Measurements from ENCODE around the gene SLC30A4. TPM values are rescaled to one million over a fixed set of nuclear protein-coding genes. Genes with fewer than 3 reads are reported as not detected.

Gene SLC30A4
- total and polyA plus RNA-seq, 2 of the 4 experiments (the other 2 are of a cell fraction), result 2.1 to 5.6 TPM

- no peak overlapping the region for H3K9ac ChIP-seq (ENCODE audit: low read depth, low read length)
- H3K14ac ChIP-seq (replicated peaks; ENCODE audit: low read depth, low read length), result no peak overlapping the region
- no peak overlapping the region for H2AK5ac ChIP-seq (ENCODE audit: low read depth, low read length)
- H2BK120ac ChIP-seq (ENCODE audit: low read depth, low read length), result no peak overlapping the region
- H2AK9ac ChIP-seq (replicated peaks; ENCODE audit: low read depth, low read length, poor library complexity), result no peak overlapping the region
- intact Hi-C loops (cut with micrococcal nuclease), result no loop called here
- no peak overlapping the region for H3K27ac ChIP-seq (ENCODE audit: insufficient read depth, low read length)
- H3K36me3 ChIP-seq (ENCODE audit: control insufficient read depth, insufficient read depth, low read length), result no peaks in the 10 kb centered on the region
- no peaks in the 10 kb centered on the region for H3K9me1 ChIP-seq (ENCODE audit: insufficient read depth, low read length)
- H4K5ac ChIP-seq (ENCODE audit: low read depth, low read length), result no peak overlapping the region
- DNase-seq (no peak), ATAC-seq (ENCODE audit: low read depth) (no peak)
- H3K23ac ChIP-seq (ENCODE audit: low read depth, low read length), result no peak overlapping the region
- H3K4me2 ChIP-seq (ENCODE audit: low read depth, low read length), result no peak overlapping the region
- no TSS peak for BruUV-seq (replicated peaks)
- no peak overlapping the region for H3K4ac ChIP-seq (ENCODE audit: low read depth, low read length)
- H4K8ac ChIP-seq (ENCODE audit: low read depth in 2 of 2, low read length in 2 of 2), result no peak overlapping the region
- dilution Hi-C loops (cut with HindIII; ENCODE audit: low sequenced_read_pairs, unreplicated experiment), result no loop called here
- no peak for TF ChIP-seq CEBPB (IDR thresholded peaks at IDR 0.05; ENCODE audit: low read depth, low read length)
- TF ChIP-seq CHD1 (IDR thresholded peaks at IDR 0.05; ENCODE audit: low read depth, low read length), result no peak
- no peak overlapping the region for H3K56ac ChIP-seq (ENCODE audit: extremely low read depth, insufficient read depth, low read length)
- no peak overlapping the region for H3K4me3 ChIP-seq (ENCODE audit: insufficient read depth, low read depth, low read length)
- no peaks in the 10 kb centered on the region for H3K9me3 ChIP-seq (ENCODE audit: control insufficient read depth, insufficient read depth, low read length)
- H3K18ac ChIP-seq (ENCODE audit: low read depth, low read length), result no peak overlapping the region
- H3K79me1 ChIP-seq (ENCODE audit: low read depth in 1 of 2, low read length in 2 of 2), result no peaks in the 10 kb centered on the region
- ChIA-PET CTCF (no interaction called here), POLR2A (ENCODE audit: unreplicated experiment) (no interaction called here)
- H4K20me1 ChIP-seq (ENCODE audit: insufficient read depth, low read length), result no peaks in the 10 kb centered on the region
- H2BK5ac ChIP-seq (ENCODE audit: low read depth, low read length, poor library complexity, severe bottlenecking), result no peak overlapping the region
- 83% methylated on average over 1 of the region's 8 CpGs; no CpG with 5 or more reads in 1 of the 2 experiments for WGBS, 2 experiments (ENCODE audit: extremely low coverage in 2 of 2, insufficient read length in 1 of 2)
- no peak overlapping the region for H2AFZ ChIP-seq (replicated peaks; ENCODE audit: low read length, poor library complexity)
- in situ Hi-C loops (cut with MboI; ENCODE audit: low sequenced_read_pairs), result no loop called here
- no peaks in the 10 kb centered on the region for H3K4me1 ChIP-seq (ENCODE audit: control insufficient read depth, insufficient read depth, low read length)
- no peak overlapping the region for H2BK20ac ChIP-seq (ENCODE audit: low read depth, low read length)
- no peak overlapping the region for H4K91ac ChIP-seq (ENCODE audit: insufficient read depth, low read depth, low read length)
- no peak overlapping the region for H2BK15ac ChIP-seq (ENCODE audit: low read depth, low read length)
- H3K27me3 ChIP-seq (ENCODE audit: control insufficient read depth, insufficient read depth, low read length), result peaks cover 2% of the 10 kb centered on the region; the same call in 1 of the 2 replicates
Observed at GRCh38 chr15:45527086-45527485, 4.5 kb upstream of the SLC30A4 start.
